Activated CD8-positive, alpha-beta T cell treated with anti-CD3 and anti-CD28 coated beads for 36 hours (primary cell): Measurements from ENCODE around the gene IKBKG. TPM values are rescaled to one million over a fixed set of nuclear protein-coding genes. Genes with fewer than 3 reads are reported as not detected.

ENCODE experiments used
- ATAC-seq: fragments of 200-7000 bp; cut with Tn5 transposase; one replicate; pipeline ENCODE4 v1.10.0; 2021; ENCODE audit warnings: mild to moderate bottlenecking, moderate library complexity
- CTCF ChIA-PET: fragments of 350-600 bp; sonication (Branson Sonifier 250); formaldehyde crosslinking; loops from one replicate; lab custom pipeline; 2021; ENCODE audit warnings: antibody characterized with exemption; lab: Charles Lee
- POLR2A ChIA-PET: fragments of 350-600 bp; sonication (Branson Sonifier 250); formaldehyde crosslinking; loops from one replicate; lab custom pipeline; 2021; ENCODE audit warnings: antibody characterized with exemption; lab: Charles Lee
- DNase-seq: peaks from one replicate; pipeline ENCODE4 v3.0.0-alpha.2; 2020
- H3K27ac Mint-ChIP-seq: one replicate; pipeline ENCODE4 v1.8.0; 2021; ENCODE audit warnings: mild to moderate bottlenecking, mixed read lengths
- H3K27me3 Mint-ChIP-seq: one replicate; pipeline ENCODE4 v1.8.0; 2021; ENCODE audit warnings: mixed read lengths
- H3K36me3 Mint-ChIP-seq: one replicate; pipeline ENCODE4 v1.8.0; 2021; ENCODE audit warnings: low read depth, mixed read lengths
- H3K4me1 Mint-ChIP-seq: one replicate; pipeline ENCODE4 v1.8.0; 2021; ENCODE audit warnings: low read depth, mixed read lengths
- H3K4me3 Mint-ChIP-seq: one replicate; pipeline ENCODE4 v1.8.0; 2021; ENCODE audit warnings: mild to moderate bottlenecking, moderate library complexity, mixed read lengths
- H3K9me3 Mint-ChIP-seq: one replicate; pipeline ENCODE4 v1.8.0; 2021; ENCODE audit warnings: mixed read lengths
- CTCF ChIP-seq: fragments of 200-600 bp; IDR thresholded peaks from one replicate; pipeline ENCODE4 v1.8.0; 2022; ENCODE audit warnings: antibody characterized with exemption, mild to moderate bottlenecking
- intact Hi-C: fragments of 100-400 bp; cut with micrococcal nuclease; formaldehyde crosslinking; loops from one replicate; pipeline ENCODE4 v1.10.0; 2022
- total RNA-seq, 2 experiments: library from RNA; stranded (reverse); gene quantifications; one replicate each; pipeline ENCODE4 v1.2.3, GENCODE V29; 2021

IKBKG gene
- total RNA-seq, 2 experiments from 2014 or later: 34.4 to 40.6 TPM

- Mint-ChIP-seq H3K36me3 (peaks cover 14% of the 10 kb centered on the region), H3K4me1 (peaks cover 29% of the 10 kb centered on the region), H3K4me3 (peak within 1 kb of the TSS; percentile 82), H3K27me3 (no peaks in the 10 kb centered on the region), H3K27ac (peak within 1 kb of the TSS; percentile 92), H3K9me3 (no peaks in the 10 kb centered on the region)
- ATAC-seq (peak; percentile 99), DNase-seq (peak; percentile 93)
- CTCF ChIA-PET: interaction anchor here (1.4 kb wide), 1 partner anchor 24 kb away, joined by 4 read pairs; no protein-coding TSS in a partner anchor
- POLR2A ChIA-PET: interaction anchor here (1.0 to 1.7 kb wide), 5 partner anchors 16 to 31 kb away, joined by 3 to 5 read pairs (median 3); partner anchors contain the start of genes G6PD, SLC10A3 and UBL4A
- intact Hi-C loops: no loop called here
- TF ChIP-seq CTCF: no peak
Observed at GRCh38 chrX:154515966-154516655, 31.3 kb upstream of the IKBKG start, which contains the start of gene FAM3A. FAM3A (minus strand) TSS chrX:154516232; CDS start chrX:154515772, 460 bp downstream.

- ChIA-PET POLR2A (interaction anchor here (1.0 to 1.7 kb wide), 3 partner anchors 17 to 32 kb away, joined by 3 to 5 read pairs (median 4); partner anchors contain the start of gene SLC10A3), CTCF (interaction anchor here (1.0 to 1.4 kb wide), 2 partner anchors 11 to 25 kb away, joined by 4 read pairs; no protein-coding TSS in a partner anchor)
- Mint-ChIP-seq H3K4me1 (peaks cover 23% of the 10 kb centered on the region), H3K27ac (peak overlapping the region; percentile 92), H3K4me3 (peak overlapping the region; percentile 82), H3K27me3 (no peaks in the 10 kb centered on the region), H3K9me3 (no peaks in the 10 kb centered on the region), H3K36me3 (peaks cover 13% of the 10 kb centered on the region)
- intact Hi-C loops: no loop called here
- no peak for TF ChIP-seq CTCF
- peak; percentile 12 for DNase-seq
- no peak for ATAC-seq
Observed at GRCh38 chrX:154516656-154517100, 30.7 kb upstream of the IKBKG start.

GRCh38 chrX:154517101-154517781 lies 30.2 kb upstream of the IKBKG start:
- no peak for DNase-seq
- ATAC-seq: no peak
- peaks cover 19% of the 10 kb centered on the region for H3K4me1 Mint-ChIP-seq
- no peak overlapping the region for H3K27ac Mint-ChIP-seq
- no peak overlapping the region for H3K4me3 Mint-ChIP-seq
- no peak for TF ChIP-seq CTCF
- intact Hi-C loops: no loop called here
- no peaks in the 10 kb centered on the region for H3K9me3 Mint-ChIP-seq
- ChIA-PET POLR2A (interaction anchor here (1.0 kb wide), 2 partner anchors 27 to 32 kb away, joined by 3 to 5 read pairs; partner anchors contain the start of gene SLC10A3), CTCF (interaction anchor here (1.0 to 1.4 kb wide), 2 partner anchors 10 to 25 kb away, joined by 4 read pairs; no protein-coding TSS in a partner anchor)
- H3K36me3 Mint-ChIP-seq: peaks cover 10% of the 10 kb centered on the region
- H3K27me3 Mint-ChIP-seq: no peaks in the 10 kb centered on the region

- ChIA-PET POLR2A (no interaction called here), CTCF (no interaction called here)
- no peaks in the 10 kb centered on the region for H3K9me3 Mint-ChIP-seq
- H3K27me3 Mint-ChIP-seq: no peaks in the 10 kb centered on the region
- H3K27ac Mint-ChIP-seq: no peak overlapping the region
- no peak for TF ChIP-seq CTCF
- no peak overlapping the region for H3K4me3 Mint-ChIP-seq
- ATAC-seq: no peak
- H3K36me3 Mint-ChIP-seq: peaks cover 4% of the 10 kb centered on the region
- H3K4me1 Mint-ChIP-seq: peaks cover 7% of the 10 kb centered on the region
- intact Hi-C loops: no loop called here
- no peak for DNase-seq
Observed at GRCh38 chrX:154519389-154519788, 28.0 kb upstream of the IKBKG start.
